ENCODE results near the gene CYREN. TPM values are rescaled to one million over a fixed set of nuclear protein-coding genes. Genes with fewer than 3 reads are reported as not detected.

The CYREN gene
- total RNA-seq, 2 experiments from 2014 or later, result 33.2 to 46.0 TPM

- CTCF ChIA-PET, result no interaction called here
- H3K36me3 Mint-ChIP-seq, result peaks cover 13% of the 10 kb centered on the region
Measured at GRCh38 chr7:135192914-135193536, 22.5 kb upstream of the CYREN start.

GRCh38 chr7:135190703-135191102, 20.2 kb upstream of the CYREN start:
- Mint-ChIP-seq H3K27ac (no peak overlapping the region), H3K4me1 (peaks cover 16% of the 10 kb centered on the region), H3K27me3 (no peaks in the 10 kb centered on the region), H3K9me3 (ENCODE audit: low read depth) (no peaks in the 10 kb centered on the region), H3K36me3 (peaks cover 29% of the 10 kb centered on the region), H3K4me3 (no peak overlapping the region)
- DNase-seq (no peak), ATAC-seq (no peak)
- CTCF ChIA-PET, result no interaction called here

More at GRCh38 chr7:135192914-135193536, 22.5 kb upstream of the CYREN start:
- Mint-ChIP-seq H3K4me3 (no peak overlapping the region), H3K27me3 (no peaks in the 10 kb centered on the region), H3K27ac (no peak overlapping the region), H3K4me1 (no peaks in the 10 kb centered on the region), H3K9me3 (ENCODE audit: low read depth) (no peaks in the 10 kb centered on the region)
- DNase-seq (no peak), ATAC-seq (no peak)

GRCh38 chr7:135189961-135190360, 19.5 kb upstream of the CYREN start:
- no peak overlapping the region for H3K4me3 Mint-ChIP-seq
- H3K27me3 Mint-ChIP-seq, result no peaks in the 10 kb centered on the region
- H3K27ac Mint-ChIP-seq, result no peak overlapping the region
- no peaks in the 10 kb centered on the region for H3K9me3 Mint-ChIP-seq (ENCODE audit: low read depth)
- DNase-seq (peak; percentile 8), ATAC-seq (no peak)
- H3K4me1 Mint-ChIP-seq, result peaks cover 16% of the 10 kb centered on the region
- H3K36me3 Mint-ChIP-seq, result peaks cover 35% of the 10 kb centered on the region
- CTCF ChIA-PET, result no interaction called here

- CTCF ChIA-PET, result no interaction called here
- peaks cover 41% of the 10 kb centered on the region for H3K36me3 Mint-ChIP-seq
- DNase-seq, result peak; percentile 12
Measured at GRCh38 chr7:135189221-135189662, 18.7 kb upstream of the CYREN start.

GRCh38 chr7:135188298-135188984, 17.9 kb upstream of the CYREN start:
- Mint-ChIP-seq H3K4me3 (no peak overlapping the region), H3K27me3 (no peaks in the 10 kb centered on the region), H3K9me3 (ENCODE audit: low read depth) (peaks cover 2% of the 10 kb centered on the region), H3K4me1 (peaks cover 16% of the 10 kb centered on the region), H3K36me3 (peaks cover 49% of the 10 kb centered on the region), H3K27ac (no peak overlapping the region)
- DNase-seq (peak; percentile 9), ATAC-seq (no peak)
- CTCF ChIA-PET, result no interaction called here

More at GRCh38 chr7:135189221-135189662, 18.7 kb upstream of the CYREN start:
- ATAC-seq, result no peak
- Mint-ChIP-seq H3K4me1 (peaks cover 16% of the 10 kb centered on the region), H3K9me3 (ENCODE audit: low read depth) (no peaks in the 10 kb centered on the region), H3K4me3 (no peak overlapping the region), H3K27ac (no peak overlapping the region), H3K27me3 (no peaks in the 10 kb centered on the region)

GRCh38 chr7:135186841-135187253, 16.3 kb upstream of the CYREN start:
- Mint-ChIP-seq H3K4me3 (no peak overlapping the region), H3K36me3 (peaks cover 59% of the 10 kb centered on the region), H3K27me3 (no peaks in the 10 kb centered on the region), H3K4me1 (peaks cover 16% of the 10 kb centered on the region), H3K9me3 (ENCODE audit: low read depth) (peaks cover 10% of the 10 kb centered on the region), H3K27ac (no peak overlapping the region)
- peak; percentile 43 for DNase-seq
- ATAC-seq, result no peak
- CTCF ChIA-PET, result interaction anchor here (1.2 kb wide), 1 partner anchor 18 kb away, joined by 3 read pairs; no protein-coding TSS in a partner anchor

- CTCF ChIA-PET, result interaction anchor here (1.1 to 1.2 kb wide), 2 partner anchors 17 to 76 kb away, joined by 3 read pairs; no protein-coding TSS in a partner anchor
- H3K4me3 Mint-ChIP-seq, result no peak overlapping the region
- no peak for ATAC-seq
- peaks cover 16% of the 10 kb centered on the region for H3K9me3 Mint-ChIP-seq (ENCODE audit: low read depth)
- H3K36me3 Mint-ChIP-seq, result peaks cover 61% of the 10 kb centered on the region
- peaks cover 16% of the 10 kb centered on the region for H3K4me1 Mint-ChIP-seq
- no peak for DNase-seq
- H3K27ac Mint-ChIP-seq, result no peak overlapping the region
- H3K27me3 Mint-ChIP-seq, result no peaks in the 10 kb centered on the region
Measured at GRCh38 chr7:135186261-135186540, 15.7 kb upstream of the CYREN start.

GRCh38 chr7:135185471-135186260, 15.2 kb upstream of the CYREN start:
- H3K9me3 Mint-ChIP-seq (ENCODE audit: low read depth), result peaks cover 18% of the 10 kb centered on the region
- H3K4me1 Mint-ChIP-seq, result peaks cover 16% of the 10 kb centered on the region
- DNase-seq, result peak; percentile 35
- no peaks in the 10 kb centered on the region for H3K27me3 Mint-ChIP-seq
- ATAC-seq, result no peak
- CTCF ChIA-PET, result interaction anchor here (1.1 to 1.2 kb wide), 2 partner anchors 17 to 75 kb away, joined by 3 read pairs; no protein-coding TSS in a partner anchor
- H3K27ac Mint-ChIP-seq, result no peak overlapping the region
- H3K4me3 Mint-ChIP-seq, result no peak overlapping the region
- peaks cover 62% of the 10 kb centered on the region for H3K36me3 Mint-ChIP-seq

- Mint-ChIP-seq H3K4me3 (no peak overlapping the region), H3K27me3 (no peaks in the 10 kb centered on the region), H3K27ac (no peak overlapping the region), H3K9me3 (ENCODE audit: low read depth) (peaks cover 20% of the 10 kb centered on the region), H3K4me1 (peaks cover 16% of the 10 kb centered on the region), H3K36me3 (peaks cover 67% of the 10 kb centered on the region)
- no peak for ATAC-seq
- DNase-seq, result peak; percentile 9
- CTCF ChIA-PET, result no interaction called here
Measured at GRCh38 chr7:135184254-135184841, 13.8 kb upstream of the CYREN start.

GRCh38 chr7:135183478-135183877, 13.0 kb upstream of the CYREN start:
- no peaks in the 10 kb centered on the region for H3K27me3 Mint-ChIP-seq
- CTCF ChIA-PET, result no interaction called here

GRCh38 chr7:135181929-135182678, 11.6 kb upstream of the CYREN start:
- H3K36me3 Mint-ChIP-seq, result peaks cover 59% of the 10 kb centered on the region
- ATAC-seq (no peak), DNase-seq (peak; percentile 7)
- H3K9me3 Mint-ChIP-seq (ENCODE audit: low read depth), result peaks cover 20% of the 10 kb centered on the region
- H3K4me1 Mint-ChIP-seq, result peaks cover 12% of the 10 kb centered on the region
- CTCF ChIA-PET, result no interaction called here
- H3K4me3 Mint-ChIP-seq, result no peak overlapping the region
- H3K27ac Mint-ChIP-seq, result no peak overlapping the region
- no peaks in the 10 kb centered on the region for H3K27me3 Mint-ChIP-seq

More at GRCh38 chr7:135183478-135183877, 13.0 kb upstream of the CYREN start:
- Mint-ChIP-seq H3K36me3 (peaks cover 66% of the 10 kb centered on the region), H3K4me1 (peaks cover 16% of the 10 kb centered on the region), H3K27ac (no peak overlapping the region), H3K4me3 (no peak overlapping the region), H3K9me3 (ENCODE audit: low read depth) (peaks cover 20% of the 10 kb centered on the region)
- peak; percentile 9 for DNase-seq
- ATAC-seq, result no peak

- H3K36me3 Mint-ChIP-seq, result peaks cover 54% of the 10 kb centered on the region
- H3K27ac Mint-ChIP-seq, result no peak overlapping the region
- DNase-seq, result no peak
- ATAC-seq, result no peak
- H3K4me1 Mint-ChIP-seq, result peaks cover 6% of the 10 kb centered on the region
- CTCF ChIA-PET, result no interaction called here
- no peaks in the 10 kb centered on the region for H3K27me3 Mint-ChIP-seq
- H3K9me3 Mint-ChIP-seq (ENCODE audit: low read depth), result peaks cover 20% of the 10 kb centered on the region
- H3K4me3 Mint-ChIP-seq, result no peak overlapping the region
Measured at GRCh38 chr7:135181261-135181928, 10.9 kb upstream of the CYREN start.

All from activated CD8-positive, alpha-beta memory T cell treated with anti-CD3 and anti-CD28 coated beads, Interleukin-2, amount 10 ng/mL, durations not matched to agents 7 days and 5 days (primary cell).